Measurements from ENCODE around the gene ADAM12. TPM values are rescaled to one million over a fixed set of nuclear protein-coding genes. Genes with fewer than 3 reads are reported as not detected.

Gene ADAM12
- total and polyA plus RNA-seq, 2 of the 13 experiments (the other 11 are each of a cell fraction or from before 2014, with no cell fraction given): not detected

- WGBS (ENCODE audit: low lambda C conversion rate): 0% methylated on average over 1 of the region's 2 CpGs
- no peaks in the 10 kb centered on the region for H3K79me2 ChIP-seq (ENCODE audit: insufficient read depth, low read length)
- in situ Hi-C loops (cut with HindIII; ENCODE audit: extremely low pct_ligation_motif_present, low pct_unique_long_range_greater_than_20kb): no loop called here
- no peaks in the 10 kb centered on the region for H4K20me1 ChIP-seq (ENCODE audit: insufficient read depth, low read length)
- H2AFZ ChIP-seq (ENCODE audit: low read length): no peak overlapping the region
- H3K27me3 ChIP-seq (ENCODE audit: control insufficient read depth in 1 of 2, insufficient read depth in 2 of 2, low read length in 2 of 2): no peaks in the 10 kb centered on the region; a peak in 2 of 5 replicates
- H3K9me3 ChIP-seq (ENCODE audit: low read length): no peaks in the 10 kb centered on the region
- ChIA-PET POLR2A (no interaction called here), CTCF (ENCODE audit: low intra/inter-chr PET ratio, low total read pairs) (no interaction called here)
- no peaks in the 10 kb centered on the region for H3K36me3 ChIP-seq (replicated peaks in 1 of 2; ENCODE audit: control insufficient read depth in 1 of 2, insufficient read depth in 2 of 2, low read length in 2 of 2)
- DNase-seq (ENCODE audit: low spot score) (no peak), ATAC-seq (no peak), FAIRE-seq (no peak)
- BruUV-seq (replicated peaks): no TSS peak
- H3K4me2 ChIP-seq (ENCODE audit: low read depth, low read length): no peak overlapping the region
- intact Hi-C loops (cut with micrococcal nuclease; ENCODE audit: unreplicated experiment): no loop called here
- H3K9ac ChIP-seq (ENCODE audit: insufficient read depth, low read depth, low read length): no peak overlapping the region
- H3K27ac ChIP-seq (ENCODE audit: extremely low read length, insufficient read depth, low read length): no peak overlapping the region
- H3K4me3 ChIP-seq (replicated peaks in 1 of 3; ENCODE audit: insufficient read depth in 1 of 3, low read depth in 2 of 3, low read length in 3 of 3): no peak overlapping the region
- TF ChIP-seq LCORL (IDR thresholded peaks at IDR 0.05): 0 out of 2 replicates have a peak, but pooled peaks have one; percentile 35
- no peak for TF ChIP-seq LCORL (CRISPR knock-in tag; IDR thresholded peaks at IDR 0.05)
- TF ChIP-seq ATF1 (CRISPR knock-in tag; IDR thresholded peaks at IDR 0.05): no peak
- TF ChIP-seq ZNF790 (CRISPR knock-in tag; IDR thresholded peaks at IDR 0.05; ENCODE audit: borderline replicate concordance): no peak
- TF ChIP-seq ZNF30 (CRISPR knock-in tag; IDR thresholded peaks at IDR 0.05): no peak
- H3K4me1 ChIP-seq (ENCODE audit: insufficient read depth, low read length): no peaks in the 10 kb centered on the region
These were observed 42.2 kb upstream of the ADAM12 start for GRCh38 chr10:126430512-126430911.

GRCh38 chr10:126429275-126429674, 41.0 kb upstream of the ADAM12 start:
- Histone ChIP-seq H3K79me2 (ENCODE audit: insufficient read depth, low read length) (no peaks in the 10 kb centered on the region), H3K27me3 (ENCODE audit: control insufficient read depth in 1 of 2, insufficient read depth in 2 of 2, low read length in 2 of 2) (no peaks in the 10 kb centered on the region; a peak in 2 of 5 replicates), H2AFZ (ENCODE audit: low read length) (no peak overlapping the region), H3K27ac (ENCODE audit: extremely low read length, insufficient read depth, low read length) (no peak overlapping the region), H3K9ac (ENCODE audit: insufficient read depth, low read depth, low read length) (no peak overlapping the region), H4K20me1 (ENCODE audit: insufficient read depth, low read length) (no peaks in the 10 kb centered on the region), H3K4me3 (replicated peaks in 1 of 3; ENCODE audit: insufficient read depth in 1 of 3, low read depth in 2 of 3, low read length in 3 of 3) (no peak overlapping the region), H3K36me3 (replicated peaks in 1 of 2; ENCODE audit: control insufficient read depth in 1 of 2, insufficient read depth in 2 of 2, low read length in 2 of 2) (no peaks in the 10 kb centered on the region), H3K9me3 (ENCODE audit: low read length) (no peaks in the 10 kb centered on the region), H3K4me1 (ENCODE audit: insufficient read depth, low read length) (no peaks in the 10 kb centered on the region), H3K4me2 (ENCODE audit: low read depth, low read length) (no peak overlapping the region)
- intact Hi-C loops (cut with micrococcal nuclease; ENCODE audit: unreplicated experiment) (no loop called here), in situ Hi-C loops (cut with HindIII; ENCODE audit: extremely low pct_ligation_motif_present, low pct_unique_long_range_greater_than_20kb) (no loop called here)
- POLR2A ChIA-PET: no interaction called here
- no peak for ATAC-seq
- WGBS (ENCODE audit: low lambda C conversion rate): 18% methylated on average over 4 of the region's 4 CpGs
- DNase-seq (ENCODE audit: low spot score): no peak
- CTCF ChIA-PET (ENCODE audit: low intra/inter-chr PET ratio, low total read pairs): no interaction called here
- no TSS peak for BruUV-seq (replicated peaks)
- no peak for TF ChIP-seq CC2D1A (CRISPR knock-in tag; IDR thresholded peaks at IDR 0.05)
- FAIRE-seq: no peak
